HG03439 (cell line): ENCODE data around the gene ZMYND8.
A peak's percentile ranks its signal among the peaks of the same experiment; 100 is the strongest.
"Not testable (repeated sequence)": the region's sequence is repeated elsewhere in the genome, so short reads cannot be mapped to it uniquely, and the experiment has no call there.

Source experiments
- ATAC-seq: cut with Tn5 transposase; IDR thresholded peaks from one replicate; pipeline ENCODE4 v1.9.1; 2021; ENCODE audit warnings: mild to moderate bottlenecking, moderate library complexity; ENCODE audit not compliant: unreplicated experiment

ZMYND8 gene

GRCh38 chr20:47211036-47211435, 145.5 kb downstream of the ZMYND8 start:
- no peak for ATAC-seq

- ATAC-seq = no peak
These were observed 146.0 kb downstream of the ZMYND8 start for GRCh38 chr20:47210470-47210869.

DNA sequence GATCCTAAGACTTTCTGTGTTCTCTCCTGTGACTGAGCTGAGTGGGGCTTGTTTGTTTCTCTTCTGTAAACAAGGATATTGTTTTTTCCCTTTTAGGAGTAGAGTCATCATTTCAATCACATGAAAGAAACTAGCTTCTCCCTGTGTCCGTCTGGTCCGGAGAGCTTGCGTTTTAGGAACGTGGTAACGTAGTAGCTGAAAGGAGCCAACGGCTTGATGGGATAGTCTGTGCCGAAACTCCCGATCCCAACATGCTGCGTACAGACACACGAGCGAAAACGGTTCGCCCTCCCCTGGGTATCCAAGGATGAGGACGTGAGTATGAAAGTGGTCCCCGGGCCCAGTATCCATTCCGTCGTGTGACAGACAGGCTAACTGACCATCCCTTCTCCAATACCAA, 146.5 kb downstream of the ZMYND8 start:
- no peak for ATAC-seq

DNA sequence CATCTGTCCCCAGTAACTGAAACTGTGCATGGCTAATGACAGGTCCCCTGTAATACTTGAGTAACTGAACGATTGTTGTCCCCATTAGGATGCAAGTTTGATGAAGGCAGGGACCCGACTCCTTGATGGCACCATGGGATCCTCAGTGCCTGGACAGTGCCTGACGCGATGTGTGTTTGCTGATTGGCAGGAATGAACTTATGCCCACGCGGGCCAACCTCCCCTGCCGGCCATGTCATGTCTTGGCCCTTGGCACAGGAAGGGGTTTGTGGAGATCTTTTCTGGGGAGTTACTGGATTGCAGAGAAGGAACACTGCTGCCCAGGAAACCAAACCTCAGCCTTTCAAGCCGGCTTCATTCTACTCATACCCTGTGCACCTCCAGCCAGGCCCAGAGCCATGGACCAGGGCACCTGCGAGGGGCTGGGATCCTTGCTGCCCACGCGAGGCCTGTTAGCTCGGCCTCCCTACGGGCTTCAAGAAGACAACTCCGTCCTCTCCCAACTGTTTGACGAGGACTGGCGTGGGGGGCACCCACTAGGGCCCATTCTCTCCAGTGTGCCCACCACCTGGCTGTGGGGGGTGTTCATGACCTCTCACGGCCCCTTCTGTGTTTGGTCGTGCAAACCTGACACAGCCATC, 147.8 kb downstream of the ZMYND8 start:
- ATAC-seq = no peak

DNA sequence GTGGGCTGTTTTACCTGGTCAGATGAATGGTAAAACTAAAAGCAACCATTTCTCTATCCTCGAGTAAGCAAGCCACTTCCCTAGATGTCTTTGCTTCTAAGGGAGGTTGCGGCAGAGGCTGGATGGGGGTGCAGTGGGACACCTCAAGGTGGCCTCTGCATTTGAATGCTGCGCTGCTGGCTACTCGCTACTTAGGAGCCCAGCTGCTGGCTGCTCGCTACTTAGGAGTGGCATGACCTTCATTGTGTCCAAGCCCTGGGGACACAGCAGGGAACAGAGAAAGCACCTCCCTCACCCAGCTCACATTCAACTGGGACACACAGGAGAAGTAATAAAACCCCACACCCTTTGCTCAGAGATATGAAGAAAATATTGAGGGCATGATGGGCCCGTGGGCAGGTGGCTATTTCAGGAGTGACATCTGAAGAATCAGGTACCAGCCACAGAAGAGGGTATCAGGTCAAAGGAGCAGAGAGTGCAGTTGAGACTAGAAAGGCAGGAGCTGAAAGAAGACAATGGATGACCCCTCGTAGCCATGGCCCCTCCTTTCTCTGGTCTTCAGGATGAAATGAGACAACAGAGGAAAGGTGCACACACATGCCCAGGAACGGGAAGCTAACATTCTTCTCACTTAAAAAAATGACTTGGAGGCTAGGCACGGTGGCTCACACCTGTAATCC, 149.4 kb downstream of the ZMYND8 start:
- no peak for ATAC-seq

DNA sequence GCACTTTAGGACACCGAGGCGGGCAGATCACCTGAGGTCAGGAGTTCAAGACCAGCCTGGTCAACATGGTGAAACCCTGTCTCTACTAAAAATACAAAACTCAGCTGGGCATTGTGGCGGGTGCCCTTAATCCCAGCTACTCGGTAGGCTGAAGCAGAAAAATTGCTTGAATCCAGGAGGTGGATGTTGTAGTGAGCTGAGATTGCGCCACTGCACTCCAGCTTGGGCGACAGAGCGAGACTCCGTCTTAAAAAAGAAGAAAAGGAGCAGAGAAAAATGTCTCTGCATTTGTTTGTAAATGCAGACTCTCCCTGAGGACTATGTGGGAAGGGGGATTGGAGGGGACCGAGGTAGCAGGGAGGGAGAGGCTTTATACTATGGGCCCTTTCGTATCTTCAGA, 149.9 kb downstream of the ZMYND8 start:
- ATAC-seq = not testable (repeated sequence)

DNA sequence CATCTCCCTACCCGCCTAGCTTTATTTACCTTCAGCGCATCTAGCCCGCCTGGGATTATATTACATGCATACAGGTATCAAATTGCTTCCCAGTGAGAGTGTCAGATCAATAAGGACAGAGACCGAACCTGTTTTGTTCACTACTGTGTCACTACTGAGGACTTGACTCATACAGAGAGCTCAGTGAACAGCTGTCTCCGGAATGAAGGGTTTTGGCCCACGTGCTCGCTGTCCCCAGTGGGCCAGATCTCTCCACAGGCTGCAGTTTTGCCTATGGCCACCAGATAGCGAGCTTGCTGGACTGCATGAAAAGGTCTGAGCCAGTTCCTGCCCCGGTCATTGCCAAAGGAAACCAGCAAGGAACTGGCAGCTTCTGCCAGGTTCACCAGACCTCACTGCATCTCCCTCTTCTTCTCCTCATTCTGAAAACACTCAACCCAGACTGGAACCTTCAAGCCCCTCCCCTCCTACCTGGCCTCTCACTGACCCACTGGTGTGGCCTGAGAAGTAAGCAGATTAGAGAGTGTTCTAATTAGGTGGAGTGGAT, 150.8 kb downstream of the ZMYND8 start:
- ATAC-seq = no peak

DNA sequence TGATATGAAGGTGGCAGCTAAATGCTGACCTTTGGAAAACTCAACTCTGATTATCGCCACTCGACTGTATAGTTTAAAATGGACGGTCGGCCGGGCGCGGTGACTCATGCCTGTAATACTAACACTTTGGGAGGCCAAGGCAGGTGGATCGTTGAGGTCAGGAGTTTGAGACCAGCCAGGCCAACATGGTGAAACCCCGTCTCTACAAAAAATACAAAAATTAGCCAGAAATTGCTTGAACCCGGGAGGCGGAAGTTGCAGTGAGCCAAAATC, 151.7 kb downstream of the ZMYND8 start:
- ATAC-seq = not testable (repeated sequence)

DNA sequence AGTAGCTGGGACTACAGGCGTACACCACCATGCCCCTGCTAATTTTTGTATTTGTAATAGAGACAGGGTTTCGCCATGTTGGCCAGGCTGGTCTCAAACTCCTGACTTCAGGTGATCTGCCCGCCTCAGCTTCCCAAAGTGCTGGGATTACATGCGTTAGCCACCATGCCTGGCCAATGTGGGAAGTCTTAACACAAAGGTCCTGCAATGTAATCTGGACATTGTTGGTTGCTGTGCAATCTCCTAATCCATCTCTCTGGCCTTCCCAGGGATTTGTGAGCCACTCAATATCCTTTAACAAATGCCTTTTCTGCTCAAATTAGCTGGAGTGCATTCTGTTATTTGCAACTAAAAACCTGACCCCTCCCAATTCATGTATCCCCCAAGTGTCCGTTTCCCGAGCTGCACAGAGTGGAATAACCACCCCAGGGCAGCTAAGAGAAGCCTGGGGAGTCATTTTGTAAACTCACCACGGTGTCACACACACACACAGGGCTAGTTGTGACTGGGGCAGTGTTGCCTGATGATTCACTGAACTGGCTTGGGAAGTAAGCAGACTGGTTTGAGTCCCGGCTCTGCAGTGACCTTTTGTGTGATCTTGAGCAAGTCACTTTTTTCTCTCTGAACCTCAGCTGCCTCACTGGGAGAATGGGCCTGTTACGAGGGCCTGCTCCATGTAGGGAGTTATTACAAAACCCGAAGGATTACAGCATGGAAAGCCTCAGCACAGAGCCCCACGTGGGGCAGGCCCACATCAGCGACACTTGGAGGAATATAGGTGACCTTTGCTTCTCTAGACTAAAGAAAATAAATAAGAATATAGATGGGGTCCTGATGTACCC, 152.3 kb downstream of the ZMYND8 start:
- no peak for ATAC-seq

DNA sequence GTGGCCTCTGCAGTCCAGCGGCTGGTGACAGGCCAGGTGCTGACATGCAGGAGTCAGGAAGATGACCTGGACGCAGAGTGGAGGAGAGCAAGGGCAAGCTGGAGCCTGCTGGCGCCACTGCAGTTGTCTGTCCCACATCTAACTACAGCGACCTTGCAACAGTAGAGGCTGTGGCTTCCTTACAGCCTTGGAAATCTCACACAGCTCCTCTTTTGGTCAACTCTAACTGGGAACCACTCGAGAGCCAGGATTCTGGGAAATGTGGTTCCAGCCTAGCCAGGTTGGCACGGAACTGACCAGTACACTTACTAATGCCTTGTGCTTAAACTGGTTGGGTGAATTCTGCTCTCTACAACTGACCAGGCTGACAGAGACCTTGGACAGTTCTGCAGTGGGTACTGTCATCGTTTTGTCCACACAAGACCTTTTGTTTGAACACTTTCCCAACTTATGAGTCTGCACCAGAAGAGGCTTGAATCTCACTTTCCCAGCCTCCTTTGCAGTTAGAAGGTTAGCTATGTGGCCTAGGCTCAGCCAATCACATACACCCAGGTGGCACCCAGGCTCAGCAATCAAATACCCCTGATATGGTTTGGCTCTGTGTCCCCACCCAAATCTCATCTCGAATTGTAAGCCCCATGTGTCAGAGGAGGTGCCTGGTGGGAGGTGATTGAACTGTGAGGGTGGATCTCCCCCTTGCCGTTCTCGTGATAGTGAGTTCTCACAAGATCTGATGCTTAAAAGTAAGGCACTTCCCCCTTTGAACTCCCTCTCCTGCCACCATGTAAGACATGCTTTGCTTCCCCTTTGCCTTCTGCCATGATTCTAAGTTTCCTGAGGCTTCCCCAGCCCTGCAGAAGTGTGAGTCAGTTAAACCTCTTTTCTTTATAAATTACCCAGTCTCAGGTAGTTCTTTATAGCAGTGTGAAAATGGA, 153.5 kb downstream of the ZMYND8 start:
- no peak for ATAC-seq

- ATAC-seq = no peak
These were observed 155.3 kb downstream of the ZMYND8 start for GRCh38 chr20:47201074-47201730.

- ATAC-seq = no peak
These were observed 157.4 kb downstream of the ZMYND8 start for GRCh38 chr20:47198996-47199552.

- ATAC-seq = no peak
These were observed 158.2 kb downstream of the ZMYND8 start for GRCh38 chr20:47198254-47198671.

- ATAC-seq = peak; percentile 67
These were observed 160.1 kb downstream of the ZMYND8 start for GRCh38 chr20:47196091-47197081.

- no peak for ATAC-seq
These were observed 160.9 kb downstream of the ZMYND8 start for GRCh38 chr20:47195573-47195972.

DNA sequence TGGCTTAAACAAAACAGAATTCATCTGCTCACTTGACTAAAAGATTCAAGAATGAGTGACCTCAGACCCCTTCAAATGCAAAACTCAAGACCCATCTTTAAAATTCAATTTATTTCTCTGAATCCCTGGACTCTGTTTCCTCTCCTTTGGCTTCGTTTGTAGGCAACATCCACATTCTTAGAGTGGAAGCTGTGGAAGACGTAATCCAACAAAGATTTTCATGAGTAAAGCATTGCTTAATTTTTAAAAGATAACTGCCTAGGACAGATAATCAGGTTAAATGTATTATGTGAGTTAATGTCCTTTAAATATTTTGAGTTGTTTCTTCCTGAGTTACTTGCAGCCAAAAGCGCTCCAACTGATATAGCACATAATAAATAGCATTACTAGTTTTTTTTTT, 164.5 kb downstream of the ZMYND8 start:
- no peak for ATAC-seq

DNA sequence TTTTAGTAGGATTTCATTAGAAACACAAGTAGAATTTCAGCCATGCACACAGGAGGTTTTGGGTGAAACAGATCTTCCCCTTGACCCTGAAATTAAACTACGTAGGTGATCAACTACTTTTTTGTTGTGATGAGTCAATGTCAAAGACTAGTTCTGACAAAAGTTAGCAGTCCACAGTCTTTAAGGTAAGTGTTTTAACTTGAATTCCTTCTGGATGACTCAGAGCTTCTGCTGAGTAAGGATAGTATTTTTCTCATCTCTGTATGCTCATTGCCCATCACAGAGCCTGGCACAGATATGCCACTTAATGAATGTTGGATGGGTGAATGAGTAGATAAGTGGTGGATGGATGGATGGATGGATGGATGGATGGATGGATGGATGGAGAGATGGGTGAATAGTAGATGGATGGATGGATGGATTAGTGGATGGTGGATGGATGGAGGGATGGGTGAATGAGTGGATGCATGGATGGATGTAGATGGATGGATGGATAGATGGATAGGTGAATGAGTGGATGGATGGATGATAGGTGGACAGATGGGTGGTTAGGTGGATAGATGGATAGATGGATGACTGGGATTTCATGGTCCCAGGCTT, 165.3 kb downstream of the ZMYND8 start:
- ATAC-seq = no peak

DNA sequence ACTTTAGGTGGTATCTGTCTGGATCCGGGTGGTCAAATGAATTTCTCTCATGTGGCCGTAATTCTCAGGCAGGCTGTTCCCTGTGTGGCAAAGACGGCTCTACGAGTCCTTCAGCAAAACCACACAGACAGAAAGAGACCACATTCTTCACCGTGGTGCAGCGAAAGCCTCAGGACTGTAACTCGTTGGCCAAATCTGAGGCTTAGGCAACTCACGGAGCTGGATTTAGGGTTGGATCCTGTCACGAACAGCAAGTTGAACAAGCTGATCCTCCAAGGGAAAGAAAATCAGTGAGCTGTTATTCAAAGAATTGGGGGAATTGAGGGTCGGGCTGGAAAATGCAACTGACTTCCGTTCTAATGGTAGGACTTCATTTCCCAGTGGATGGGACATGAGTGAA, 167.4 kb downstream of the ZMYND8 start:
- no peak for ATAC-seq
